ENCODE results near the gene CCHCR1.

Gene CCHCR1

DNA sequence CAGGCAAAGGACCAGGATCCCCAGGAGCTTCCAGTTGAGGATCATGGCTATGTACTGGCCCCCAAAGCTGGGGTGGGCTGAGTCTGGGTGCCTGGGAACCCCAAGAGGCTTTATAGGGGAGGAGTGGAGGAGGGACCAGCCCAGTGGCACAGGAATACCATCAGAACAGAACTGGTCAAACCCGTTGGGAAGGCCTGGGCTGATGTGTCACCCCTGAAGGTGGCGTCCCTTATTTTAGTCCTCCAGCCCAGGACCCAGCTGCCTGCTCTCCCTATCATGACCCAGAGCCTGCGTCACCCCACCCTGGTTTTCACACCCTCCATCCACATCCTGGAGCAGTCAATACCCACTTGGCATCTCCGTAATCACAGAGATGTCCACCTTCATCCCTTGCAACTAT, 18.6 kb downstream of the CCHCR1 start, which contains the start of gene PSORS1C2:
TSS of gene PSORS1C2 (minus strand) at position 85 of the 400 bp plus-strand sequence. CDS start at position 45, 40 bp downstream.
- H2BK15ac ChIP-seq (ENCODE audit: low read depth, poor library complexity, severe bottlenecking) = peak within 1 kb of the TSS; percentile 36
- H3K9ac ChIP-seq (ENCODE audit: low read length) = peak within 1 kb of the TSS; percentile 73
- H2BK120ac ChIP-seq (ENCODE audit: low read depth, low read length) = no peak within 1 kb of the TSS
- H4K8ac ChIP-seq (ENCODE audit: low read length) = peak within 1 kb of the TSS; percentile 24
- peaks cover under 1 to 2% of the 10 kb centered on the region in 2 experiments for H3K36me3 ChIP-seq (ENCODE audit: control insufficient read depth in 1 of 2, insufficient read depth in 2 of 2, low read depth in 1 of 2, low read length in 2 of 2)
- no peak within 1 kb of the TSS for H3K4me2 ChIP-seq (ENCODE audit: low read length, poor library complexity, severe bottlenecking)
- H3K4me1 ChIP-seq (ENCODE audit: control insufficient read depth, insufficient read depth, low read depth, low read length) = peaks cover 25% of the 10 kb centered on the region
- no peak within 1 kb of the TSS for H3K18ac ChIP-seq (ENCODE audit: low read depth in 1 of 2, low read length in 2 of 2)
- H3K4me3 ChIP-seq (ENCODE audit: insufficient read depth in 1 of 2, low read depth in 1 of 2, low read length in 2 of 2) = peak within 1 kb of the TSS in 1 of 2 experiments; percentile 66
- H2AK5ac ChIP-seq (ENCODE audit: low read length, severe bottlenecking) = peak within 1 kb of the TSS; percentile 49
- peaks cover 0 to 13% of the 10 kb centered on the region in 2 experiments for H3K27me3 ChIP-seq (ENCODE audit: control insufficient read depth in 1 of 2, insufficient read depth in 1 of 2, low read length in 2 of 2)
- no peaks in the 10 kb centered on the region for H3K79me1 ChIP-seq (replicated peaks; ENCODE audit: low read length, poor library complexity, severe bottlenecking)
- WGBS = 96% methylated on average over 4 of the region's 4 CpGs
- H4K91ac ChIP-seq (ENCODE audit: low read length) = no peak within 1 kb of the TSS
- H3K14ac ChIP-seq (ENCODE audit: low read length in 2 of 2) = no peak within 1 kb of the TSS
- H3K23ac ChIP-seq (ENCODE audit: low read length in 2 of 2) = no peak within 1 kb of the TSS
- H3K9me3 ChIP-seq (ENCODE audit: control insufficient read depth, low read length) = no peaks in the 10 kb centered on the region
- H2BK5ac ChIP-seq (ENCODE audit: low read depth, low read length, poor library complexity, severe bottlenecking) = no peak within 1 kb of the TSS
- H3K4ac ChIP-seq (ENCODE audit: low read depth in 1 of 2, low read length in 2 of 2) = peak within 1 kb of the TSS in 1 of 2 experiments; percentile 13
- no peak within 1 kb of the TSS for H2AFZ ChIP-seq (ENCODE audit: low read depth, low read length)
- no peak within 1 kb of the TSS for H3K27ac ChIP-seq (ENCODE audit: low read length, poor library complexity, severe bottlenecking)
- H2BK12ac ChIP-seq (ENCODE audit: low read length in 2 of 2) = peak within 1 kb of the TSS in 1 of 2 experiments; percentile 5
- no peak for DNase-seq

DNA sequence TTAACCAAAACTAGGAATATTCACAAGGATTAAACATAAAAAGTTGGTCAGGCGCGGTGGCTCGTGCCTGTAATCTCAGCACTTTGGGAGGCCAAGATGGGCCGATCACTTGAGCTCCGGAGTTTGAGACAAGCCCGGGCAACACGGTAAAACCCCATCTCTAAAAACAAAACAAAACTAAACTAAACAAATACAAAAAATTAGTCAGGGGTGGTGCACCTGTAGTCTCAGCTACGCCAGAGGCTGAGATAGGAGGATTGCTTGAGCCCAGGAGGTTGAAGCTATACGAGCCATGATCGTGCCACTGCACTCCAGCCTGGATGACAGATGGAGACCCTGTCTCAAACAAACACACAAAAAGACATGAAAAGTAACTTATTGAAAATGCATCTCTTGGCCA, 21.9 kb downstream of the CCHCR1 start:
- Histone ChIP-seq H3K36me3 (ENCODE audit: control insufficient read depth in 1 of 2, insufficient read depth in 2 of 2, low read depth in 1 of 2, low read length in 2 of 2) (peaks cover 0 to 1% of the 10 kb centered on the region in 2 experiments), H3K27ac (ENCODE audit: low read length, poor library complexity, severe bottlenecking) (no peak overlapping the region), H3K14ac (ENCODE audit: low read length in 2 of 2) (no peak overlapping the region), H3K9me3 (ENCODE audit: control insufficient read depth, low read length) (no peaks in the 10 kb centered on the region), H4K8ac (ENCODE audit: low read length) (no peak overlapping the region), H2AFZ (ENCODE audit: low read depth, low read length) (no peak overlapping the region), H2BK5ac (ENCODE audit: low read depth, low read length, poor library complexity, severe bottlenecking) (no peak overlapping the region), H3K9ac (ENCODE audit: low read length) (no peak overlapping the region), H3K4ac (ENCODE audit: low read depth in 1 of 2, low read length in 2 of 2) (no peak overlapping the region), H2BK12ac (ENCODE audit: low read length in 2 of 2) (no peak overlapping the region), H3K23ac (ENCODE audit: low read length in 2 of 2) (no peak overlapping the region), H2AK5ac (ENCODE audit: low read length, severe bottlenecking) (no peak overlapping the region), H3K27me3 (ENCODE audit: control insufficient read depth in 1 of 2, insufficient read depth in 1 of 2, low read length in 2 of 2) (peaks cover 0 to 16% of the 10 kb centered on the region in 2 experiments), H3K4me2 (ENCODE audit: low read length, poor library complexity, severe bottlenecking) (no peak overlapping the region), H2BK120ac (ENCODE audit: low read depth, low read length) (no peak overlapping the region), H4K91ac (ENCODE audit: low read length) (no peak overlapping the region), H3K4me3 (ENCODE audit: insufficient read depth in 1 of 2, low read depth in 1 of 2, low read length in 2 of 2) (no peak overlapping the region), H3K79me1 (replicated peaks; ENCODE audit: low read length, poor library complexity, severe bottlenecking) (no peaks in the 10 kb centered on the region), H2BK15ac (ENCODE audit: low read depth, poor library complexity, severe bottlenecking) (no peak overlapping the region), H3K18ac (ENCODE audit: low read depth in 1 of 2, low read length in 2 of 2) (no peak overlapping the region), H3K4me1 (ENCODE audit: control insufficient read depth, insufficient read depth, low read depth, low read length) (peaks cover 15% of the 10 kb centered on the region)
- WGBS = 97% methylated on average over 7 of the region's 10 CpGs
- DNase-seq = no peak

DNA sequence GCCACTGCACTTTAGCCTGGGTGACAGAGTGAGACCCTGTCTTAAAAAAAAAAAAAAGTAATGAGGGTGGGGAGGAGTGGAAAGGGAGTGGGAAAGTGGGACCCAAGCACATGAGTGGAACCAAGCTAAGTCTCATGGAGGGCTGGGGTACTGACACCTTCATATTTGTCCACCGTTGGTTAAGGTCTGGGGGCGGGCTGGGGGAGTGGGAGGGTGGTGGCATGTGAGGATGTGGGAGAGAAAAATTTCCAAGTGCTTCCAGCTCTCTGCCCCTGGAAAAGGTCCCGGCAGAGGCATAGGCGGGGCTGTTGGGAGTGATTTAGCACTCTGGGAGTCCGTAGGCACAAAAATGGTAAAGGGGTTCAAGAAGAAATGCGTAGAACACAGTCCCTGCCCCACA, 24.8 kb downstream of the CCHCR1 start:
- H3K27ac ChIP-seq (ENCODE audit: low read length, poor library complexity, severe bottlenecking) = no peak overlapping the region
- no peak overlapping the region for H3K9ac ChIP-seq (ENCODE audit: low read length)
- no peak overlapping the region for H4K91ac ChIP-seq (ENCODE audit: low read length)
- peaks cover 13 to 20% of the 10 kb centered on the region in 2 experiments for H3K27me3 ChIP-seq (ENCODE audit: control insufficient read depth in 1 of 2, insufficient read depth in 1 of 2, low read length in 2 of 2)
- no peaks in the 10 kb centered on the region for H3K9me3 ChIP-seq (ENCODE audit: control insufficient read depth, low read length)
- no peaks in the 10 kb centered on the region for H3K36me3 ChIP-seq (ENCODE audit: control insufficient read depth in 1 of 2, insufficient read depth in 2 of 2, low read depth in 1 of 2, low read length in 2 of 2)
- H3K4me1 ChIP-seq (ENCODE audit: control insufficient read depth, insufficient read depth, low read depth, low read length) = peaks cover 3% of the 10 kb centered on the region
- no peak overlapping the region for H2BK12ac ChIP-seq (ENCODE audit: low read length in 2 of 2)
- no peak overlapping the region for H3K4me3 ChIP-seq (ENCODE audit: insufficient read depth in 1 of 2, low read depth in 1 of 2, low read length in 2 of 2)
- no peak overlapping the region for H2BK15ac ChIP-seq (ENCODE audit: low read depth, poor library complexity, severe bottlenecking)
- H3K79me1 ChIP-seq (replicated peaks; ENCODE audit: low read length, poor library complexity, severe bottlenecking) = no peaks in the 10 kb centered on the region
- no peak overlapping the region for H3K4me2 ChIP-seq (ENCODE audit: low read length, poor library complexity, severe bottlenecking)
- H2BK5ac ChIP-seq (ENCODE audit: low read depth, low read length, poor library complexity, severe bottlenecking) = no peak overlapping the region
- no peak overlapping the region for H2AK5ac ChIP-seq (ENCODE audit: low read length, severe bottlenecking)
- no peak overlapping the region for H3K4ac ChIP-seq (ENCODE audit: low read depth in 1 of 2, low read length in 2 of 2)
- H3K23ac ChIP-seq (ENCODE audit: low read length in 2 of 2) = no peak overlapping the region
- H3K14ac ChIP-seq (ENCODE audit: low read length in 2 of 2) = no peak overlapping the region
- no peak overlapping the region for H2BK120ac ChIP-seq (ENCODE audit: low read depth, low read length)
- 83% methylated on average over 6 of the region's 6 CpGs for WGBS
- H4K8ac ChIP-seq (ENCODE audit: low read length) = no peak overlapping the region
- no peak overlapping the region for H2AFZ ChIP-seq (ENCODE audit: low read depth, low read length)
- no peak for DNase-seq
- no peak overlapping the region for H3K18ac ChIP-seq (ENCODE audit: low read depth in 1 of 2, low read length in 2 of 2)

DNA sequence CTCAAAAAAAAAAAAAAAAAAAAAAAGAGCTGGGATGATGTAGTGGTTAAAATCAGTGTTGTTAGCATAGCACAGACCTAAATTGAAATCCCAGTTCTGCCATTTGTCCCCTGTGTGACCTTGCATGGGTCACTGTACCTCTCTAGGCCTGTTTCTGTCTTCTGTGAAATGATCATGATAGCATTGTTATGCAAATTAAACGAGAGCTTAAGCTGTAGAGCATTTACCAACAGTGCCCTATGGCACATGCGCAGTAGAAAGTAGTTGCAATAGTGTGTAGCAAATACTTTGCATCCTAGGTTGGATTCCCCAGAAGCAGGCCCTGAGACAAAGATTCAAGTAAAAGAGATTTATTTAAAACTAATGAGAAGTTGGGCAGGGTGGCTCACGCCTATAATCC, 26.0 kb downstream of the CCHCR1 start:
- H3K27ac ChIP-seq (ENCODE audit: low read length, poor library complexity, severe bottlenecking) = no peak overlapping the region
- H3K9ac ChIP-seq (ENCODE audit: low read length) = no peak overlapping the region
- no peak overlapping the region for H4K91ac ChIP-seq (ENCODE audit: low read length)
- no peak overlapping the region for H3K14ac ChIP-seq (ENCODE audit: low read length in 2 of 2)
- no peak overlapping the region for H3K4me2 ChIP-seq (ENCODE audit: low read length, poor library complexity, severe bottlenecking)
- H3K23ac ChIP-seq (ENCODE audit: low read length in 2 of 2) = no peak overlapping the region
- H3K9me3 ChIP-seq (ENCODE audit: control insufficient read depth, low read length) = no peaks in the 10 kb centered on the region
- no peak overlapping the region for H2AFZ ChIP-seq (ENCODE audit: low read depth, low read length)
- WGBS = 91% methylated on average over 3 of the region's 3 CpGs
- no peak overlapping the region for H2BK5ac ChIP-seq (ENCODE audit: low read depth, low read length, poor library complexity, severe bottlenecking)
- H4K8ac ChIP-seq (ENCODE audit: low read length) = no peak overlapping the region
- no peak for DNase-seq
- H3K4ac ChIP-seq (ENCODE audit: low read depth in 1 of 2, low read length in 2 of 2) = no peak overlapping the region
- no peaks in the 10 kb centered on the region for H3K36me3 ChIP-seq (ENCODE audit: control insufficient read depth in 1 of 2, insufficient read depth in 2 of 2, low read depth in 1 of 2, low read length in 2 of 2)
- H2BK120ac ChIP-seq (ENCODE audit: low read depth, low read length) = no peak overlapping the region
- H2BK15ac ChIP-seq (ENCODE audit: low read depth, poor library complexity, severe bottlenecking) = no peak overlapping the region
- H3K27me3 ChIP-seq (ENCODE audit: control insufficient read depth in 1 of 2, insufficient read depth in 1 of 2, low read length in 2 of 2) = peaks cover 13 to 28% of the 10 kb centered on the region in 2 experiments
- no peak overlapping the region for H2AK5ac ChIP-seq (ENCODE audit: low read length, severe bottlenecking)
- no peaks in the 10 kb centered on the region for H3K79me1 ChIP-seq (replicated peaks; ENCODE audit: low read length, poor library complexity, severe bottlenecking)
- H3K18ac ChIP-seq (ENCODE audit: low read depth in 1 of 2, low read length in 2 of 2) = no peak overlapping the region
- no peak overlapping the region for H3K4me3 ChIP-seq (ENCODE audit: insufficient read depth in 1 of 2, low read depth in 1 of 2, low read length in 2 of 2)
- H3K4me1 ChIP-seq (ENCODE audit: control insufficient read depth, insufficient read depth, low read depth, low read length) = peaks cover 3% of the 10 kb centered on the region
- H2BK12ac ChIP-seq (ENCODE audit: low read length in 2 of 2) = no peak overlapping the region

Measured in mesenchymal stem cell (in vitro differentiated cells and primary cell).